Bronchial epithelial cell (primary cell): ENCODE results near the gene IL10. TPM values are rescaled to one million over a fixed set of nuclear protein-coding genes. Genes with fewer than 3 reads are reported as not detected.

Experiments
- DNase-seq: peaks from one replicate; pipeline ENCODE4 v3.0.0-alpha.2; 2010; ENCODE audit warnings: low read depth
- FAIRE-seq: peaks from 2 replicates; lab custom pipeline; 2011; peaks lifted over from hg19 to GRCh38; lab: Jason Lieb, UNC
- H3K27me3 ChIP-seq: 2 replicates; pipeline ENCODE4 v1.5.1; 2011; ENCODE audit warnings: low read length; ENCODE audit not compliant: control insufficient read depth, insufficient read depth
- H3K36me3 ChIP-seq: 2 replicates; pipeline ENCODE4 v1.5.1; 2011; ENCODE audit warnings: low read length; ENCODE audit not compliant: control insufficient read depth, insufficient read depth
- H3K4me3 ChIP-seq: 2 replicates; pipeline ENCODE4 v1.5.1; 2011; ENCODE audit warnings: mild to moderate bottlenecking, low read depth, low read length, control low read depth
- CTCF ChIP-seq: IDR thresholded peaks from 2 replicates; pipeline ENCODE4 v1.5.1; 2011; ENCODE audit warnings: mild to moderate bottlenecking, moderate library complexity, low read length, control low read depth, inconsistent platforms; ENCODE audit not compliant: insufficient read depth, severe bottlenecking
- total RNA-seq: library from RNA; depleted of rRNA; stranded (reverse); fragments of >200 nt; gene quantifications from 2 replicates; pipeline ENCODE4 v1.2.1, GENCODE V29; 2014

The IL10 gene
- total RNA-seq, 1 donor from 2014 or later: not detected

GRCh38 chr1:206778031-206778430, 5.7 kb upstream of the IL10 start:
- Histone ChIP-seq H3K36me3 (no peaks in the 10 kb centered on the region), H3K27me3 (peaks cover 11% of the 10 kb centered on the region), H3K4me3 (no peak overlapping the region)
- TF ChIP-seq CTCF: no peak
- DNase-seq: no peak
- FAIRE-seq: no peak

GRCh38 chr1:206776229-206776628, 3.9 kb upstream of the IL10 start:
- FAIRE-seq: no peak
- Histone ChIP-seq H3K4me3 (no peak overlapping the region), H3K27me3 (peaks cover 13% of the 10 kb centered on the region), H3K36me3 (no peaks in the 10 kb centered on the region)
- peak; percentile 39 for DNase-seq
- no peak for TF ChIP-seq CTCF

GRCh38 chr1:206774093-206774492, 1.8 kb upstream of the IL10 start:
- Histone ChIP-seq H3K27me3 (peaks cover 15% of the 10 kb centered on the region), H3K36me3 (no peaks in the 10 kb centered on the region), H3K4me3 (no peak overlapping the region)
- no peak for TF ChIP-seq CTCF
- DNase-seq (no peak), FAIRE-seq (no peak)

- Histone ChIP-seq H3K4me3 (no peak overlapping the region), H3K36me3 (no peaks in the 10 kb centered on the region), H3K27me3 (peaks cover 15% of the 10 kb centered on the region)
- no peak for TF ChIP-seq CTCF
- DNase-seq (no peak), FAIRE-seq (no peak)
These were observed 979 bp downstream of the IL10 start for GRCh38 chr1:206771338-206771692.

- Histone ChIP-seq H3K36me3 (no peaks in the 10 kb centered on the region), H3K27me3 (peaks cover 19% of the 10 kb centered on the region), H3K4me3 (no peak within 1 kb of the TSS)
- no peak for TF ChIP-seq CTCF
- FAIRE-seq (no peak), DNase-seq (peak; percentile 67)
These were observed 1.6 kb downstream of the IL10 start, which contains the start of gene IL19 for GRCh38 chr1:206770531-206771337. Gene IL19, plus strand, starts transcription at chr1:206770773. Its CDS starts 65,890 bp downstream, at chr1:206836663.
